GM21723 (cell line): ENCODE measurements around the gene PCK2.
"Not testable (repeated sequence)": the region's sequence is repeated elsewhere in the genome, so short reads cannot be mapped to it uniquely, and the experiment has no call there.

Experiments used
- ATAC-seq: cut with Tn5 transposase; IDR thresholded peaks from one replicate; pipeline ENCODE4 v1.9.1; 2021; ENCODE audit warnings: mild to moderate bottlenecking, moderate library complexity; ENCODE audit not compliant: unreplicated experiment

Gene PCK2

GRCh38 chr14:24093901-24094840 is at the start of gene PCK2:
TSS of gene PCK2 (plus strand) at chr14:24094311. CDS start at chr14:24094406, 95 bp downstream.
- ATAC-seq: peak; percentile 51

- not testable (repeated sequence) for ATAC-seq
Observed at GRCh38 chr14:24049002-24049401, 45.1 kb upstream of the PCK2 start.

GRCh38 chr14:24050753-24051152 is 43.4 kb upstream of the PCK2 start:
- ATAC-seq: not testable (repeated sequence)

- peak; percentile 22 for ATAC-seq
Observed at GRCh38 chr14:24051176-24051788, 42.8 kb upstream of the PCK2 start.

- peak; percentile 75 for ATAC-seq
Observed at GRCh38 chr14:24051789-24052655, 42.1 kb upstream of the PCK2 start, which contains the start of gene CARMIL3. TSS of gene CARMIL3 (plus strand) at chr14:24052009. CDS start at chr14:24052154, 145 bp downstream.

GRCh38 chr14:24052656-24053547 is 41.2 kb upstream of the PCK2 start:
- no peak for ATAC-seq

GRCh38 chr14:24053548-24054323 is 40.4 kb upstream of the PCK2 start:
- no peak for ATAC-seq

GRCh38 chr14:24054324-24054641 is 39.8 kb upstream of the PCK2 start:
- no peak for ATAC-seq

- no peak for ATAC-seq
Observed at GRCh38 chr14:24054646-24055045, 39.5 kb upstream of the PCK2 start.

GRCh38 chr14:24055971-24056799 is 37.9 kb upstream of the PCK2 start:
- ATAC-seq: no peak

GRCh38 chr14:24056800-24057184 is 37.3 kb upstream of the PCK2 start:
- ATAC-seq: no peak

- no peak for ATAC-seq
Observed at GRCh38 chr14:24057271-24057670, 36.8 kb upstream of the PCK2 start.

GRCh38 chr14:24057867-24058259 is 36.2 kb upstream of the PCK2 start:
- ATAC-seq: no peak

- peak; percentile 67 for ATAC-seq
Observed at GRCh38 chr14:24058260-24058950, 35.7 kb upstream of the PCK2 start.

- ATAC-seq: no peak
Observed at GRCh38 chr14:24058951-24059475, 35.1 kb upstream of the PCK2 start.

GRCh38 chr14:24059841-24060388 is 34.2 kb upstream of the PCK2 start:
- ATAC-seq: no peak

GRCh38 chr14:24060443-24060842 is 33.7 kb upstream of the PCK2 start:
- ATAC-seq: no peak
